ENCODE measurements around the gene DTX3.
"Not testable (repeated sequence)": the region's sequence is repeated elsewhere in the genome, so short reads cannot be mapped to it uniquely, and the experiment has no call there.

Gene DTX3

DNA sequence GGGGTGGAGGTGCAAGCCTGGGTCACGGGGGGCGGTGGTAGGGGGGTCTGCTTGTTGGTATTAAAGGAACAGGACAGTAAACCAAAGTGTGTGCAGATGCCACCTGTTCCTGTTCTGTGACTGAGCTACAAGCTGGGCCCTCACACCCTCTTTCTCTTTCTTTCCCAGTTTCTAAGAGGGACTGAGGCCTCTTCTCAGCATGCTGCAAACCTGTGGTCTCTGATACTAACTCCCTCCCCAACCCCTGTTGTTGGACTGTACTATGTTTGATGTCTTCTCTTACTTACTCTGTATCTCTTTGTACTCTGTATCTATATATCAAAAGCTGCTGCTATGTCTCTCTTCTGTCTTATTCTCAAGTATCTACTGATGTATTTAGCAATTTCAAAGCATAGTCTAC, 20.6 kb upstream of the DTX3 start:
- no peak for DNase-seq

DNA sequence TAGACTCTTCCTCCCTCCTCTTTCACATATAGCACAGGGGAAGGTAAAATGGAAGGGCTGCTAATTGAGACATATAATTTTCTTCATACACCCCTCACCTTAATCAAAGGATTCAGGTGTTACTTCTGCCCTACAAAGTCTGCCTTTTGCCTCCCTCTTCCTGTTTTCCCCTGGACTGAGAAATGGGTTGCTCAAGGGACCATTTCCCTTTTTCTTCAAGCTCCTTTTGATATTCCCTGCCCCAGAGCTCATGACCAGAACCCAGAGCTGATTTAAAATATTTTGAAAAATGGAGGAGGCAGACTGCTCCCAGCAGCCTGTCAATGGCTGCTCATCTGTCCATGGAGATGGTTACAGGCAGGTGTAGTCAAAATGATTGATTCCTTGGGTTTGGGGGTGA, 19.9 kb upstream of the DTX3 start:
- DNase-seq = no peak

DNA sequence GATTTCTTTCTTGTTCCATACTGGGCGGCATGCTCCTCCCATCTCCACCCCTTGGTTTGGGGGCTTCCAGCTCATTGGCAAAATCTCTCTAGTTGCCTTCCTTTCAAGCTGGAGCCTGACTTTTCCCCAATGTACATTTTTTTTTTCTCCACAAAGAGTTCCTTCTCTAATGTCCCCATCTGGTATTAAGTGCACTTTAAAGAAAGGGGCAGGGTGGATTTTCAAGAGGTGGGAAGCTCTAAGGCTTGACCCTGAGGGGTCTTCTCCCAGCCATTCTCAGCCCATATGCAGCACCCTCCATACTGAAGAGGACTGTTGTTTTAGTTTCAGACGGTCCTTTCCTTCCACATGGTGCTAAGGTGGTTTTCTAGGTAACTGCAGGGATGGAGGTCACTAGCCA, 19.5 kb upstream of the DTX3 start:
- no peak for DNase-seq

DNA sequence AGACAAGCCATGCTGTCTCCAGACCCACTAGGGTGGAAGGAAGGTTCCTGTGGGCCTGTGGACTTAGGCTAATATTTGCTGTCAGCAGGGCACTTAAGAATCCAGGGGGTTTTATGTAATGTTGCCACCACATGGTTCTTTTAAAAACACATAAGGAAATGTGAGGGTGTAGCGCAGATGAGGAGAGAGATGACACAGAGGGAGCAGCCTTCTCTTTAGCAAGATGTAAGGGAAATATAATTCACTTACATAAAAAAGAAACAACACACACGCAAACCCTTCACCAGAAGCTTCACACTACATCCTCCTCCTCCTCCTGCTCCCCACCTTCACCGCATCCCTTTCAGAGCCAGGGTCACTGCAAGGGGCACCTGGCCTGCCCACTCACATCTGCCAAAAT, 18.5 kb upstream of the DTX3 start:
- no peak for DNase-seq

DNA sequence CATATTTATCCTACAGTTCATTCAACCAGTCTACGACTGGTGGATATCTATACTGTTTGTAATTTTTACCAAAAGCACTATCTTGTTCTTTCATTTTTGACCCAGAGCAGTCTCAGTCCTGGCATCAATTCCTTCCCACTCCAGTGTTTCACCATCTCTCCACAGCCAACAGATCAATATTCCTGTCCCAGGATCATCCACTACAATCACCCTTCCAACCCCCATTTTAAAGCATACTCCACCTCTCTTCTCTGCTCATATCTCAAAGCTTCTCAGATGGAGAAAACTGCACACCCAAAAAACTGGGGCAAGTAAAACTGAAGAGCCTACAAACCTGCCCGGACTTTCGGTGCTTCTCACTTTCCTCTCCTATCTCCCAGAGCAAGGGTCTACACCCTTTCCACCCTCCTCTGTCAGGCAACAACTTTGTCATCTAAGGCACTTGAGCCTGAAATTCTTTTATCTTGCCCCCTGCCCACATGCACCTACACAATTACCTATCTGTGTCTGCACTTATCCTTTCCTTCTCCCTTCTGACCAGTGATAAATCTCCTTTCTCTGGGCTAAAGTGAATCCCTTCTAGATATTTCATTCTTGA, 17.7 kb upstream of the DTX3 start:
- DNase-seq = no peak

DNA sequence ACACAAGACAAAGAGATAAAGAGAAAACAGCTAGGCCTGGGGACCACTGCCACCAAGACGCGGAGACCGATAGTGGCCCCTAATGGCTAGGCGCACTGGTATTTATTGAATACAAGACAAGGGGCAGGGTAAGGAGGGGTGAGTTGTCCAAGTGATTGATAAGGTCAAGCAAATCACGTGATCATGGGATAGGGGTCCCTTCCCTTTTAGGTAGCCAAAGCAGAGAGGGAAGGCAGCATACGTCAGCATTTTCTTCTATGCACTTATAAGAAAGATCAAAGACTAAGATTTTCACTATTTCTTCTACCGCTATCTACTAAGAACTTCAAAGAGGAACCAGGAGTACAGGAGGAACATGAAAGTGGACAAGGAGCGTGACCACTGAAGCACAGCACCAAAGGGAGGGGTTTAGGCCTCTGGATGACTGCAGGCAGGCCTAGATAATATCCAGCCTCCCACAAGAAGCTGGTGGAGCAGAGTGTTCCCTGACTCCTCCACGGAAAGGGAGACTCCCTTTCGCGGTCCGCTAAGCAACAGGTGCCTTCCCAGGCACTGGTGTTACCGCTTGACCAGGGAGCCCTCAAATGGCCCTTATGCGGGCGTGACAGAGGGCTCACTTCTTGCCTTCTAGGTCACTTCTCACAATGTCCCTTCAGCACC, 15.5 kb upstream of the DTX3 start:
- not testable (repeated sequence) for DNase-seq

DNA sequence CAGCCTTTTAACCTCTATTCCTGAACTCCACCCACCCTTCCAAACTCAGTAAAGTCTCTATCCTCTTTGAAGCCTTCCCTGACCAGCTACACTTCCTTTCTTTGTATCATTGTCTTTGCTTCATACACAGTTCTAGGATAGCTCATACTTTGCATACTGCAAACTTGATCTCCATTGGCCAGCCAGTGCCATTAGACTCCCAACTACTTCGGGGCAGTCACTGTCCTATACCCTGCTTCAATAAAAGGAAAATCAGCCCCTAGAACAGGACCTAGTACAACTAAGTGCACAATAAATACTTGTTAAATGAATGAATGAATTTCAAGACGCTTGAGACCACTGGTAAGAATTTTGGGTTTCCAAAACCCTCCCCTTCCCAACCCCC, 14.2 kb upstream of the DTX3 start:
- DNase-seq = no peak

DNA sequence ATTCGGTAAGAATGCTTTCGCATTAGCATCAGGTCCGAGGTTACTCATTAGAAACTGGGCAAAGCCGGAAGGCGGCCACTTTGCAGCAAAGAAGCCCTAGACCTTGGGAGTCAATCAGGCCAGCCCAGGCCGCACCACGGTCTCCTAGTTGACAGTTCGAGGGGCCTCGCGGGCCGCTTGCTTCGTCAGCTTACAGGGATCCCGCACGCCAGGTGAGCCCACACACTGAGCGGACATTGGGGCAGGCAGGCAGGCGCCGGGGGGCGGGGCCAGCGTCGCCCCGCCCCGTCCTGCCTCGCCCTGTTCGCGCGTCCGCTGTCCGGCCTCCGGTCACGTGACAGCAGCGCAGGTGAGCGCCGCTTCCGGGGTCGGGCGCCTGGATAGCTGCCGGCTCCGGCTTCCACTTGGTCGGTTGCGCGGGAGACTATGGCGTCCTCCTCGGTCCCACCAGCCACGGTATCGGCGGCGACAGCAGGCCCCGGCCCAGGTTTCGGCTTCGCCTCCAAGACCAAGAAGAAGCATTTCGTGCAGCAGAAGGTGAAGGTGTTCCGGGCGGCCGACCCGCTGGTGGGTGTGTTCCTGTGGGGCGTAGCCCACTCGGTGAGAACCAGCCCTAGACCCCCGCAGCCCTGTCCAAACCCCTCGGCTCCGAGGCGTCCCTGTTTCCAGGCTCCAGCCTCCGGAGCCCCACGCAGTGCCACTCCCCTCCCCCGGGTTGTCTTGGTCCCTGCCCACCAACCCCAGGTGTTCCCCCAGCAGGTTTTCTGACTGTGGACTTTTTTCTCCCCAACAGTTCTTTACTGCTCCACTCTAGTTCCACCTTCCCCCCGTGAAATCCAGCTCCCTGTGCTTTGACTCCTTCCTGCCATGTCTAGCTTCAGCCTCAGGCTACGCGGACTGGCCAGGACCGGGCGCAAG, 13.5 kb upstream of the DTX3 start, which contains the start of gene PIP4K2C:
Gene PIP4K2C (plus strand): TSS at position 329 of the 918 bp plus-strand sequence. CDS start 98 bp downstream, at position 427.
- DNase-seq = no peak

DNA sequence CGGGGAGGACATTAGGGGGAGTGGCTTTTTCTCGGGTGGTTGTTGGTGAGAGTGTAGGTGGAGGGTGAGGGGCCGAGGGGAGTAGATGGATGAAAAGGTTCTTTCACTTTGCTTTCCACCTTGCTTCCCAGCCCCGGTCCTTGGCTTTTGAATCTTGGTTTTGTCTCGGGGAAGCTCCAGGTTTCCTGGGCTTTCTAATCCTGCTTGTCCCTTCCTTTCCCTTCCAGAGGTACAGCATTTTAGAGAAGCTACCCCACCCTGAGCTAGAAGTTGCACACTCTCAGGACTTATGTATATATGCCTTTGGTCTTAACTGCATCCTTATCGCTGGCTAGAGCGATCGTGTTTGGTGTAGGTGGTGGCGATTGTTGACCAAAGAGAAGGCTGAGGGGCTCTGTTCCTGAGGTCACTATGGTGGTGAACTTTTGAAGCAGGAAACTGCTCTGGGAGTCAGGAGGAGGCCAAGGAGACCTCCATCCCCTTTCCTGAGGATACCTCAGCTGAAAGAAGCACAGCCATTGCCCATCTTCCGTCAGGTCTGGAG, 12.8 kb upstream of the DTX3 start:
- DNase-seq = no peak

DNA sequence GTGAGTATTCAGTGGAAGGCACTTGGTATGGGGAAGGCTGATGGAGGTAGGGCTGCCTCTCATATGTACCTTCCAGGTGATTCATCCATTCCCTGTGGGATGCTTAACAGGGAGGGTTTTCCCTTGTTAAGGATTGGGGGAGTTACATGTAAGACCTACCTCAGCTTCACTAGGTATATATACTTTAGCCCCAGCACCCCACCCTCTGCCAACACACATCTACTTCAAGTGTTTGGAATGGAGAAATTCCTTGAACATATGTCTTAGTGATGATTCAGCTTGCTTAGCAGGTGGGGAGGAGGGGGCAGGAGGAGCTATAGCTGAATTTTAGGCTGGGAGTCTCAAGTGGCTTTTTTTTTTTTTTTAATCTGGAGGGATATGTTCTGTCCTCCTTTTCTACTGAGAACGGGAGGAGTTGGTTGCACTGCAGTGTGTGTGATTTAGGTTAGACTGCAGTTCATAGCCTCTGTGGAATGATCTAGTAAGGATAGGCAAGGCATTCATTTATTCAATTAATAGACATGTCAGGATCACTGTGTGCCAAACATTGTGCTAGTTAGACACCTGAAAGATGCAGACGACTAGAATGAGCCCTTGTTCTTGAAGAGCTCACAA, 12.0 kb upstream of the DTX3 start:
- DNase-seq = no peak

DNA sequence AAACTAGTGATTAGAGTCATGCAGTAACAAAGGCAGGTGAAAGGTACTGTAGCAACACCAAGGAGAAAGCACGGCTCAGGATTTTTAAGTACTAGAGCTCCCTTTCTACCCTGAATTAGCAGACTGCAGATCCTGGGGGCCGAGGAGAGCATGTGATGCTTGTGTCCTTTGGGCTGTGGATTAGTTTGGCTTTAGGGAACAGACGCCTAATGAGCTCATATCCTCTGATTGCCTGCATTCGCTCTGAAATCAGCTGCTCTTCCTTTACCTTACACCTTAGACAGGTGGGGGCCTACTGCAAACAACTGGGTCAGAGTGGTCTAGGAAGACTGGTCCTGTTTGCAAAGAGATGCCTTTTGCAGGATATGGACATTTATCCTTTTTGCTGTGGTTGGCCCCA, 11.4 kb upstream of the DTX3 start:
- no peak for DNase-seq

DNA sequence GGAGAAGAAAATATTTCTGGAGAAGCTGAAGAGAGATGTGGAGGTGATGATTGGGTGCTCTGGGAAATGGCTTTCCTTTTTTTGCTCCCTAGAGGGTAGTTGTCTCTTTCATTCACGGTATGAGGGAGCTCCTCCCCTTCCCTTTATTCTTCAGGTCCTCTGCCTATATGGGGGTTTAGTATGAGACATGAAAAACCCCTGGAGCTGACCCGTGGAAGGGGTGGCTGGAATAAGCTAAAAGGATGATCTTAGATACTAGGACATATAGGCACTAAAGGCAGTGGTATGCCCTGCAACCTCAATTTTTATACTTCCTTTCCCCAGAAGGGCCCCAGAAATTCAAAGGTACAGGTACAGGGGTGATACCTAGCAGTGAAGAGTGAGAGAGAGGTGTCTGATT, 4.2 kb upstream of the DTX3 start:
- DNase-seq = no peak

DNA sequence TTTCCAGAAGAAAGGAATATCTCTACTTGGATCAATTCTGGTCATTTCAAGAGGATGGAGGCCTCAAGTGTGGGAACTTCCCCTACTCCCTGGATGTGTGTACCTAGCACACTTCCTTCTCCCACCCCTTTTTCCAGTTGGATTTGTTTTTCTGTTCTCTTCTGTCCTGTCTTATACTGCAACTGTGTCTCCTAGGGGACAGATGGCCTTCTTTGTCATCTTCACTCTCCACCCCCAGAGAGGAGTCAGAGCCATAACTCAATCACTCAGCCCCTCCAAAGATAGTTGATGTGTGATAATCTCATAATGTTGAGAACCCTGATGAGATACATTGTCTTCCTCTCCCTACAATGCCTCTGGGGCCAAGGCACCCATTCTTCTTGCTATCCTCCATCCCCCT, 2.1 kb upstream of the DTX3 start:
- DNase-seq = no peak

DNA sequence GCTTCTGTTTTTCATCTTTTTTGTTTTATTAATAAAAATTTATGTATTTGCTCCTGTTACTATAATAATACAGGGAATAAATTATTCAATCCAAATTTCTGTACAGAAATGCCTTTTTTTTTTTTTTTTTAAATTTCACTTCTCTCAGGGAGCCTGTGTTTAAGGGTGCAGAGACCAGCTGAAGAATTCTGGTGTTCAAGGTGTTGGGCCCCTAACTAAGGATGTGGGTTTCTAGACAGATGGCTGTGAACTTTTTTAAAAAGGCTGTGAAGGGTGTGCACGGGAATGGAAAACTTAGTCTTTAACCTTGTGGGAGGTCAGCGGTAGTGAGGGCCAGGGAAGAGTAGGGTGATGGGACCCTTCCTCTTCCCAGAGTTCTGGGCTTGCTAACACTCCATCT, 1.3 kb upstream of the DTX3 start:
- DNase-seq = no peak

DNA sequence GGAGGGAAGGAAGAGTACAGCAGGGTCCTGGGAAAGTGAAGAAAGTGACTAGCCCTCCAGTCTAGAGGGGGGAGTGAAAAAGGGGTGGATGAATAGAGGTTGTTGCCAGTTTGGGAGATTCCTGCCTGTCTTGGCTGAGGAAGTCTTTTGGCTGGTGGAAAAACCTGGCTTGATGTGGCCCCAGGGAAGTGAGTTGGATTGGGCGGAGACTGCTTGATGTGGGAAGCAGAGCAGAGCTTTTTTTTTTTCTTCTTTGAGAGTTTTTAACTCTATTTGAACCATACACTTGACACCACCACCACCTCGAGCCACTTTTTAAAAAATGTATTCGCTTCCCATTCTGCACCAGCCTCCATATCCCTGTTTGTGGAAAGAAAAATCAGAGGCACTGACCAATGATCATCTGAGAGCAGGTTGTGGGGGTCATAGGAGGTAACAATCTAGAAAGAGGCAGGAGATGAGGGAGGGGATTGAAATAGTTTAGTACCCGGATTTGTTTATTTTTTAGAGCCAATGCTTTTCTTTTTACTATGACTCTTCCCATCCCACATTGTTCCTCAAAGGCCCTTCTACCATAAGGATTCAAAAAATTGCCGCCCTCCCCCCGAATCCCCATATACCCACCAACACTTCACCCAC, 690 bp upstream of the DTX3 start:
- no peak for DNase-seq

DNA sequence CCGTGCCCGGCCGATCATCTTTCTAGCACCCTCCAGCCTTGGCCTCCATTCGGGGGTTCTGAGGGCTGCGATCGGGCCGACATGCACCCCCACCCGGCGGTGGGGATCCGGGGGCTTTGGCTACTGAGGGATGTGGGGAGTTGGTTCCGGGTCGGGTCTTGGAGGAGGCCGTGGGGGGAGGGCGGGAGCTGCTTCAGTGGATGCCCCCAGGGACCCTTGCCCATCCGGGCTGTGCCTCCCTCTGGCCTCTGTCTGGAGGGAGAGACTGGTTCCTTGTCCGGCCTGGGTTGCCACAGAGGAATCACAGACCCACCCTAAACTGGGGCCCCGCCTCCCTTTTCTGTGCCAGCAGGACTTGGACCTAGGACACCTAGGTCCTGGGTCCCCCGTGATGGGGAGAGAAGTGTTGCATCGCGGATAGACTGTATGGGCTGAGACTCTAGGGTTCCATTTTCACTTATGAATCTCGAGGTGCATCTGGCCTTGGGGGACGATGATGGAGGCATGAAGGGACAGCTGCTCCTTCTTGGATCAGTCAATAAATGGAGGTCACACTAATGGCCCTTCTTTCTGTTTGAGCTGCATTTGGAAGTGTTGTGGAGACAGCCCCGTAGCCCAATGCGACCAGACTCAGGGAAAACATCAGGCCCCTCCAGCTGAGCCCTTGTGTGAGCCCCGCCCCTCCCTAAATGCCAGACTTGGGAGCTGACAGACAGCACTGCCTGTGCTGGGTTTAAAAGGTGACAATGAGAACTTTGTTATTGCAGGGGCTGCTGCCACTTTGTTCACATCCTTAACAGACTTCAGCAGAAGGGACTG, 577 bp downstream of the DTX3 start:
- no peak for DNase-seq

DNA sequence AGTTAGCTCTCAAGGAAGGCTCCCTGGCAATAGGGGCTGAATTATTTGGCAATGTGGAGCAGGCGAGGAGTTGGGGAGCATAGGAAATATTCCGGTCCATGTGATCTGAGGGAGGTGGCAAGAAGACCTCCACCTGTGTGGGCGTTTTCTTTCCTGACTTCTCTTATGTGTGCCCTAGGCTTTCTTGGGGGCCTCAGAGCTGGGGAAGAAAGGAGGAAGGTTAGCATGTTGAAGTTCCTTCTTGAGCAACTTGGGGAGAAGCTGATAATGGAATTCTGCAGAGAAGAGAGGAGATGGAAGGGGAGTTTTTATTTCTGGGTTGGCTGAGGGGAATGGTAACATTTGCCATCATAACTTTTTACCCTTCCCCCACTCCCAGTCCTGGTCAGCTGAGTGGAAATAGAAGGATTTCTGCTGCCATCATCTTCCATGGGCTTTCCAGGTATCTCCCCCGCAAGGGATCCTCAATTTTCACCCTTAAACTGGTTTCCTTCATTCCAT, 1.2 kb downstream of the DTX3 start:
- no peak for DNase-seq

DNA sequence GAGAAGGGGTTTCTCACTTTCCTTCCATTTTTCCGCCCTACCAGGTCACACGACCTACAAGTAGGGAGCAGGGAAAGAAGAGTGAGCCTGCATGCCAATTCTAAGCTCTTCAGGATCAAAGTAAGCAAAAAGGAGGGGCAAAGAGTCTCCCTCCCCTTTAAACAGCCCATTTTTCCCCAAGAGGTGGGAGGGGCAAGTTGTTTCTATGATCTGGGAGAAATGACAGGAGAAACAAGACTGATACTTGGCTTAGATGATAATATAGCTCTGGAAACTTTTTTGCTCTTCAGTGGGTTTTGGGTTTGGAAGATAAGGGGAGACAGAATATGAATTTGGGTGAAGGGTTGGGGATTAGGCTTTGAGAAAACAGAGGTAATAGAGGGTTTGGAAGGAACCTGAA, 1.8 kb downstream of the DTX3 start:
- DNase-seq = no peak

DNA sequence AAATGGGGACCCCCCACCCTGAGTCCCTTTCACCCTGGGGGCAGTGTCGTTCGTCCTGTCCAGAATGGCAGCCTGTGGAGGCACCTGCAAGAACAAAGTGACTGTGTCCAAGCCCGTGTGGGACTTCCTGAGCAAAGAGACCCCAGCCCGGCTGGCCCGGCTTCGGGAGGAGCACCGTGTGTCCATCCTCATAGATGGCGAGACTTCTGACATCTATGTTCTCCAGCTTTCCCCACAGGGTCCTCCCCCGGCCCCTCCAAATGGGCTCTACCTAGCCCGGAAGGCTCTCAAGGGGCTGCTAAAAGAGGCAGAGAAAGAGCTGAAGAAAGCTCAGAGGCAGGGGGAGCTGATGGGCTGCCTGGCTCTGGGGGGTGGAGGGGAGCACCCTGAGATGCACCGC, 2.2 kb downstream of the DTX3 start:
- DNase-seq = no peak

DNA sequence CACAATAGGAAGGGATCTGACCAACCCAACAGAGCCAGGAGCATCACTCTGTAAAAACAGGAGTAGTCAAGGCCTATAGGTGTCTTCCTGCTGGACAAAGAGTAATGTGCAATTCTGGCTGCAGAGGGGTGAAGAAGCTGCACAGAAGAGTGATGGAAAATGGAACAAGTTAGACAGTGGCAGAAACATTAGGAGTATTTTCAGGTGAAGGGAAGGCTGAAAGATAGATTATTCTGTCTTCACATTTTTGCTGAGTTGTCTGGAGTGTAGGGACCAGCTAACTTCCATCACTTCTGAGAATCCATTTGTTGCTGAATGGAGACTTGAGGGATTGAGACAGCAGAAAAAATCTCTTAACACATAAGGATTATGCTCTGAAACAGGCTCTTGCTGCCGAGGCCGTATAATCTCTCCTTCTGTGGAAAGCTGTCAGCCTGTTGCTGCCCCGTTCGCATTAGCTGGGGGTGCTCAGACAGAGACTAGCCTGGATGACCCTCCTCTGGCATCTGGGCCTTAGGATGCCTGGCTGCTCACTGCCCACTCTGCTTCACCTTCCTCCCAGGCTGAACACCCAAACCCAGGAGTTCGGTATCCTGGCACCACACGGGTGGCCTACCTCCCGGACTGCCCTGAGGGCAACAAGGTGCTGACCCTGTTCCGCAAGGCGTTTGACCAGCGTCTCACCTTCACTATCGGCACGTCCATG, 3.5 kb downstream of the DTX3 start:
- no peak for DNase-seq

All from NCI-H1417 treated with DMSO at 0.1 percent for 48 hours (cell line).